Caki2 (cell line): Measurements from ENCODE around the gene SLC8B1. TPM values are rescaled to one million over a fixed set of nuclear protein-coding genes. Genes with fewer than 3 reads are reported as not detected.

Source experiments
- DNase-seq: peaks from one replicate; pipeline ENCODE4 v3.0.0-alpha.2; 2015; ENCODE audit warnings: low read depth
- in situ Hi-C: cut with HindIII; loops from 2 replicates; pipeline ENCODE4 v1.10.0; 2016; ENCODE audit warnings: low sequenced_read_pairs, low pct_unique_long_range_greater_than_20kb, mixed read lengths
- total RNA-seq: library from RNA; depleted of rRNA; stranded (reverse); fragments of >200 nt; shearing (Covaris generic); gene quantifications from 2 replicates; pipeline ENCODE4 v1.2.3, GENCODE V29; 2014; ENCODE audit warnings: low replicate concordance; rRNA removed

SLC8B1 gene
- total RNA-seq, 1 experiment from 2014 or later, result 18.5 TPM

DNA sequence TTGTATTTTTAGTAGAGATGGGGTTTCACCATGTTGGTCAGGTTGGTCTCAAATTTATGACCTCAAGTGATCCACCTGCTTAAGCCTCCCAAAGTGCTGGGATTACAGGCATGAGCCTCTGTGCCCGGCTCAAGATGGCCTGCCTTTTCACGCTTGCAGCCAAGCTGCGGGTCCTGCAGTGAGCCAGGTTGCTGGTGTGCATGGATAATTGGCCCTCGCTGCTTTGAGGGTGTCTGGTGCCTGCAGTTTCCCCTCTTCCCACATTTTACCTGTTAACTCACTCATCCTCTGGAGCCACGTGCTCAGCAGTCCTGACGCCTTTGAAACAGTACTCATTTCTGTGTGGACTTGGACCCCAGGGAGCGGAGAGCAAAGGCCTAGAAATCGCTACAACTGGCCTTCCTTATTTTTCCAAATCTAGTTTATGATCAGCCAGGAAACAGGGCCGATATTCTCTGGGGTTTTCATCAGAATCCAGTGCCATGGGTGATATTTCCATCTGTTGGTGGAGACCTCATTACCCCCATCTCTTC lies 71.4 kb downstream of the SLC8B1 start:
- no peak for DNase-seq
- in situ Hi-C loops, result no loop called here

- in situ Hi-C loops, result no loop called here
- DNase-seq, result no peak
Measured at GRCh38 chr12:113262710-113263109, 72.2 kb downstream of the SLC8B1 start.

DNA sequence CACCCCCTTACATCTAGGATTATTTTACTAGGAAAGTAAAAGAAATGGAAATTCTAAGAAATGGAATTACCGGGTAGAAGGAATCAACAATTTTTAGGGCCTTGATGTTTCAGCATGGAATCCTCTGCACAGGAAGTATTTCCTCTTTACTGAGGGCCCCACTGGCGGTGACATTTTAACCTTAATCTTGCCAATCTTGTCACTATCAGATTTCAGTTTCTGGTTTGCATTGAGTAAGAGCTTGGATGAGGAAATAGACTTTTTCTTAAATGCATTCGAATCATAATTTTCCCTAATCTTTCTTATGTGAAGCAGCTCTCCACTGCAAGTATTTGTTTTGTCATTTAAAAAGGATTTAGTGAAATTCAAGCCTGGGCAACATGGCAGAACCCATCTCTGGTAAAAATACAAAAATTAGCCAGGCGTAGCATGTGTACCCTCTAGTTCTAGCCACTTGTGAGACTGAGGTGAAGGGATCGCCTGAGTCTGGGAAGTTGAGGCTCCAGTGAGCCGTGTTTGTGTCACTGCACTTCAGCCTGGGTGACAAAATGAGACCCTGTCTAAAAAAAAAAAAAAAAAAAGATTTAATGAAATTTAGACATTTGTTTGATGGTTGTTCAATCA lies 73.0 kb downstream of the SLC8B1 start:
- in situ Hi-C loops, result no loop called here
- no peak for DNase-seq

- in situ Hi-C loops, result no loop called here
- DNase-seq, result peak; percentile 54
Measured at GRCh38 chr12:113260636-113261300, 74.1 kb downstream of the SLC8B1 start.

DNA sequence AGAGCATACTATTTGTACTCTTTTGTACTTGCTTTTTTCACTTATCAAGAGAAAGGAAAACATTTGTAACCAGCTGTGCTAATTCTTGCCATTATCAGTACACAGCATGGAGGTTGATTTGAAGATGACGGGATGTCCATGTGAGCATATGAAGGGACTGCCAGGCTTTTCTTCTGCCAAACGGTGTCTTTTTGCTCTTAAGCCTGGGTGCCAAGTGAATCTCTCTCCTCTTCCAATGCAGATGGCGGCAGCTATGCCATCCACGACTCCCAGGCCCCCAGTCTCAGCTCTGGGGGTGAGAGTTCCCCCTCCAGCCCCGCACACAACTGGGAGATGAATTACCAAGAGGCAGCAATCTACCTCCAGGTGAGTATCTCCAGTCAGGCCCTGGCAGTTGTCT lies 74.8 kb downstream of the SLC8B1 start:
- in situ Hi-C loops, result no loop called here
- DNase-seq, result no peak

- no peak for DNase-seq
- in situ Hi-C loops, result no loop called here
Measured at GRCh38 chr12:113257564-113257963, 77.3 kb downstream of the SLC8B1 start.

DNA sequence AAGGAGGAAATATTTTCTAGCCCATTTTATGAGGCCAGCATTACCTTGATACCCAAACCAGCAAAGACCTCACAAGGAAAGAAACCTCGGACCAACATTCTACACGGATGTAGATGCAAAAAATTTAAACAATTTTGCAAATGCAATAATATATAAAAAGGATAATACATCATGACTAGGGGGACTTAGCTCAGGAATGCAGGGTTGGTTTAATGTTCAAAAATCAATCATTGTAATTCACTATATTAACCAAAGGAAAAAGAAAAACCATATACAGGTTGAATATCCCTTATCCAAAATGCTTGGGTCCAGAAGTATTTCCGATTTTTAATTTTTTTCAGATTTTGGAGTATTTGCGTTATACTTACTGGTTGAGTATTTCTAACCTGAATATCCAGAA lies 80.6 kb downstream of the SLC8B1 start:
- no peak for DNase-seq
- in situ Hi-C loops, result no loop called here

- no peak for DNase-seq
- in situ Hi-C loops, result no loop called here
Measured at GRCh38 chr12:113253532-113254285, 81.2 kb downstream of the SLC8B1 start.

GRCh38 chr12:113252494-113252893 lies 82.4 kb downstream of the SLC8B1 start:
- DNase-seq, result no peak
- in situ Hi-C loops, result no loop called here

- no peak for DNase-seq
- in situ Hi-C loops, result no loop called here
Measured at GRCh38 chr12:113251404-113252070, 83.4 kb downstream of the SLC8B1 start.

DNA sequence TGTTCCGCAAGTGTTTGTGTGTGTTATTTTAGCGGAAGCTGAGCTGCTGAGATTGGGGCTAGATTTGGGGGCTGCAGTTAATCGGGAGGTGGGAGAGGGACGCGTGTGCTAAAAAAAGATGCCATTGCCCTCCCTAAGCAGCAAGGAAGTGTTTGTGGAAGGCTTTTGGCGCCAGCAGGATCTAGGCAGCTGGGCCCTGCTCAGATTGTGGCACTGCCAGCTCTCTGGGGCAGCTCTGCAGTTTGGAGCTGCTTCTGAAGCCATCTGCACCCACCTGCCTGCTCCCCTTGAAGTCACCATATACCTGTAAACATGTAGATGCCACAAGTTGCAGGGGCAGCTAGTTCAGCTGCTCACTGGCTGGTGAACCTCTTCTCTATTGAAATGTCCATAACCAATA lies 84.9 kb downstream of the SLC8B1 start:
- in situ Hi-C loops, result no loop called here
- DNase-seq, result no peak

- DNase-seq, result no peak
- in situ Hi-C loops, result no loop called here
Measured at GRCh38 chr12:113249546-113249945, 85.4 kb downstream of the SLC8B1 start.

DNA sequence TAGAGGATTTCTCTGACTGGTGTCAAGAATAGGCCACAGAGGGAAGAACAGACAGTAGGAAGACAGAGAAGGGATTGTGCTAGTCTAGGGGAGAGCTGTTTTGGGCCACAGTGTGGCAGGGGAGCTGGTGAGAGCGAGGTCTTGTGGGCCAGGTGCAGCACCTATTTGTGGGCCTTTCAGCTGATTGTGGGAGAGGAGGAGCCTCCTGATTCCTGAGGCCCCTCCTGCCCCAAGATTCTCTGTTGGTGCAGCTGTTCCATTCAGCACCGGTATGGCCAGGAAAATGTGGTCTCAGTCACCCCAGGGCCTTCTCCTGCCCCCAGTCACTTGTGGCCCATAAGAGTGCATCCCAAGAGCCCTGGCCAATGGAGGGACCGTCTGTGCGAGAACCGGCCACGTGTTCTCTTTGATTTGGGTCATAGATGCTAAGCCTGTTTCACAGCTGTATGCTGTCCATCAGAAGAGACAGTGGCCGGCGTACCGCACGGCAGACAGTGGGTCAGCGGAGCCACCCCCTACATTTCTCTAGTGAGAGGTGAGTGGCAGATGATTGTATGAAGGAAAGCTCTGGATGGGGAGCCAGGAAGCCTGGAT lies 86.0 kb downstream of the SLC8B1 start:
- no peak for DNase-seq
- in situ Hi-C loops, result no loop called here

Other genes starting within 250 kb of the SLC8B1 start
- gene RASAL1, start 199.3 kb downstream of the SLC8B1 start, total RNA-seq, result 29.3 and 65.1 TPM in 2 replicates
- gene CFAP73, start 185.4 kb downstream of the SLC8B1 start, total RNA-seq, result 5.4 and 6.2 TPM in 2 replicates
- 48.3 and 57.9 TPM in 2 replicates for gene DDX54, start 149.6 kb downstream of the SLC8B1 start, total RNA-seq
- gene RITA1, start 149.4 kb downstream of the SLC8B1 start, total RNA-seq, result 37.1 and 53.0 TPM in 2 replicates
- 16.4 and 18.9 TPM in 2 replicates for gene TPCN1, start 113.6 kb downstream of the SLC8B1 start, total RNA-seq
- gene PLBD2, start 23.5 kb upstream of the SLC8B1 start, total RNA-seq, result 10.1 and 12.6 TPM in 2 replicates
- not detected in 2 replicates for gene SDS, start 68.8 kb upstream of the SLC8B1 start, total RNA-seq
- gene SDSL, start 87.3 kb upstream of the SLC8B1 start, total RNA-seq, result 32.2 and 48.2 TPM in 2 replicates
- not detected in 2 replicates for gene LHX5, start 136.8 kb upstream of the SLC8B1 start, total RNA-seq